GM18951 (cell line): ENCODE data around the gene PPP4R1.

Source experiments
- POLR2A ChIP-seq: IDR thresholded peaks from 4 replicates; pipeline ENCODE4 v1.6.1; 2011; ENCODE audit warnings: mild to moderate bottlenecking; ENCODE audit not compliant: insufficient read length, insufficient read depth; ENCODE audit errors: extremely low read depth
- in situ Hi-C: fragments of 300-500 bp; cut with MboI; formaldehyde crosslinking; loops from one replicate; pipeline ENCODE4 v1.12.0; 2022; ENCODE audit warnings: low sequenced_read_pairs, mixed read lengths, inconsistent platforms; ENCODE audit not compliant: unreplicated experiment

The PPP4R1 gene

GRCh38 chr18:9563331-9563730, 51.0 kb downstream of the PPP4R1 start:
- TF ChIP-seq POLR2A: no peak
- in situ Hi-C loops: no loop called here

GRCh38 chr18:9562584-9562983, 51.8 kb downstream of the PPP4R1 start:
- in situ Hi-C loops: no loop called here
- no peak for TF ChIP-seq POLR2A

DNA sequence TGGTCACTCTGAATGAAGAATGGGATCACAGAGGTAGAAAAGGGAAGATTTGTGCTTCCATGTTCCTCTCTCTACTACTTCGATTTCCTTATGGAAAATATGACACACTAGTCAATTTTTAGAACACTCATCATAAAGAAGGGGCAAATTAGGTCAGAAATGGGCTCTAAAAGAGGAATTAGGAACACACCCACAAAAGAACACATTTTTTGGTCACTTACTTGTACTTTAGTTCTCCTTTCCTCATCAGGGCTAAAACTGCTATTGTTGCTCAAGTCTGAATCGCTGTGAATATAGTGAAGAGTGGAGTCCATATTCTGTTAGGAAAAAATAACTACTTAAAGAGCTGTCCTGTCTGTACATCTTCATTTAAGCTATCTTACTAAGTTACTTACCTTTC, 52.6 kb downstream of the PPP4R1 start:
- TF ChIP-seq POLR2A: no peak
- in situ Hi-C loops: no loop called here

DNA sequence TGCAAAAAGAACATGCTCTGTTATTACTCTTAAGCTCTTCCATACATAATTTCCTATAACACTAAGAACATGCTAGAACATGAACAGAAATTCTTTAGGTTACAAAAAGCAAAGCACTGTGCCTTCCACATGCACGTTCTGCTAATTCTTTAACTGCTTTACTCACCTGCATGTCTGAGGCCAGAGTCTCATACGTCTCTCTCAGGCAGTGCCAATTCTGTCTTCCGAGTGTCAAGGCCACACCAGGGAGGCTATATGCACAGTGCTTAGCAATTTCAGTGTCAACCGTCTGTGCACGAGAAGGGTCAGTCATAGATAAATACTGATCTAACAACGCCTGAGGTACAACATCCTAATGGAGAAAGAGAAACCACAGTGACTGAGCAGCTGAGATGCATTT, 55.1 kb downstream of the PPP4R1 start:
- no peak for TF ChIP-seq POLR2A
- in situ Hi-C loops: no loop called here

DNA sequence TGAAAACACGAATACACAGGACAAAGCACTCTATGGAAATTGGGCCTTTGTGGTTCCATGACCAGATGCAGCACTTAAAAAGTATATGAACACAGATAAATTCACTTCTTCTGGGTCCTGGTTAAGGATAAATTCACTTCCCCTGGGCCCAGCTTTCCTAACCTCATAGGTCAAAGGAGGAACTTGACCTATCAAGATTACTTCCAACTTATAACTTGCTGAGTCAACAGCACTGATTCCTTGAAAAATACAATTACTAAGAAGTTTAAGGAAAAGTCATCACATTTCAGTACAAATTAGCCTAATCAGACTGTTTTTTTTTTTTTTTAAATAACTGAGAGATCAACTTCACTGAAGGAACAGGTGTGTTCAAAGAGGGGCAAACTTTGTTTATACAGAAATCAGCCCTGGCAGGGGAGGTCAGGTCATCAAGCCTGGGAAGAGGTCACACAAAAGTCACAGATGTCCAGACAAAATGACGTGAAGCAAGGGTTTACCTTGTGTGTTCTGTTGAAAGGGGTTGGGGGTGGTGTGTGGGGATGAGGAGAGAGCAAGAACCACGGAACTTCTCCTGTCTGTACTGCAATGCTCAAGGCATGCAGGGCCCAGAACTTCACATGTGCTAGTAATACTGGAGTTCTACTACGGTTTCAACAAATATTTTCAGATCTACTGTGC, 55.8 kb downstream of the PPP4R1 start:
- TF ChIP-seq POLR2A: no peak
- in situ Hi-C loops: no loop called here

DNA sequence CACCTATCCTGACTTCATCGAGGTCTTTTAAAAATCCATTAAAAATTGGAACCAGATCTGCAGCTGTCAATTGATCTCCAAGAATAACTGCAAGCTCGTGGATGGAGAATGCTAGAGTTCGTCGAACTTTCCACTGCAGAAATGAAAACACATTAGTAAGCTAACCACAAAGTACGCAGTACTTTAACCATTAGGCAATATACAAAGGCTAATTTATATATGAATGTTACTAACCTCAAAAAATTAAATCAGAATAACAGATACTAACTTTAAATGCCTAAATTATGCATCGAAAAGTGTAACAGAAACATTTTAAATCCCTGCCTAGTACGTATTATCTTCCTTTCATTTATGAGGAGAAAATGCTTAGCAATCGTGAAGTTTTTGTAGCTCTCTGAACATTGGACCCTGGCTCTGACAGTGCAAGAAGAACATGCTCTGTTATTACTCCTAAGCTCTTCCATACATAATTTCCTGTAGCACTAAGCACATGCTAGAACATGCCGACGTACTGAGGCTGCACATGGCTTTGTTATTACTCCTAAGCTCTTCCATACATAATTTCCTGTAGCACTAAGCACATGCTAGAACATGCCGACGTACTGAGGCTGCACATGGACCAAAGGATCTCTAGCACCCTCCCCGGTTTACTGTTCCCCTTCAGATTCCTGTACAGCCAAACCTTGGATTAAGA, 57.0 kb downstream of the PPP4R1 start:
- no peak for TF ChIP-seq POLR2A
- in situ Hi-C loops: no loop called here

GRCh38 chr18:9552616-9553015, 61.7 kb downstream of the PPP4R1 start:
- no peak for TF ChIP-seq POLR2A
- in situ Hi-C loops: no loop called here

GRCh38 chr18:9552191-9552590, 62.2 kb downstream of the PPP4R1 start:
- in situ Hi-C loops: no loop called here
- TF ChIP-seq POLR2A: no peak

GRCh38 chr18:9550429-9550828, 63.9 kb downstream of the PPP4R1 start:
- no peak for TF ChIP-seq POLR2A
- in situ Hi-C loops: no loop called here

- no peak for TF ChIP-seq POLR2A
- in situ Hi-C loops: no loop called here
Observed at GRCh38 chr18:9549405-9549804, 65.0 kb downstream of the PPP4R1 start.

DNA sequence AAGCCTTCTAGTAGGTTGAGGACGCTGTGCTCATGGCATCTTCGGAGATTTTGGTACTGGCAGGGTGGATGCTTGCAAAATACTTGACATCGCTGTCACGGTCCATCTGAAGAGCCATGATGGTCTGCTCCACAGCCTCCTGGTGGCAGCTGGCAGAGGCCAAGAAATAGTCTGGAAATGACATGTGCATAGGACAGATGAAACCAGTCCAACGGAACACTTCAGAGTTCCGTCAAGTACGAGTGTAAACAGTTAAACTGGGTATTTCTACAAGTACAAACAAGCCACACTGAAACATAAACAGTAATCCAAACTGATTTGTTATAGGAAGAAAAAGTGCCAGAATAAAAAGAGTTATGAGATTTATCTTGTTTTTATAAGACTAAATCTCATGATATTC, 66.6 kb downstream of the PPP4R1 start:
- in situ Hi-C loops: no loop called here
- TF ChIP-seq POLR2A: no peak

- in situ Hi-C loops: no loop called here
- no peak for TF ChIP-seq POLR2A
Observed at GRCh38 chr18:9546468-9546867, 67.9 kb downstream of the PPP4R1 start.

- in situ Hi-C loops: no loop called here
- no peak for TF ChIP-seq POLR2A
Observed at GRCh38 chr18:9545029-9545428, 69.3 kb downstream of the PPP4R1 start.

GRCh38 chr18:9542924-9543323, 71.4 kb downstream of the PPP4R1 start:
- in situ Hi-C loops: no loop called here
- no peak for TF ChIP-seq POLR2A
